GM12878 (cell line): ENCODE data around the gene SEMA7A. TPM values are rescaled to one million over a fixed set of nuclear protein-coding genes. Genes with fewer than 3 reads are reported as not detected.

Experiments used
- BACH1 ChIP-seq: fragments of 450-650 bp; IDR thresholded peaks from 2 replicates; pipeline ENCODE4 v1.6.1; 2017; ENCODE audit warnings: mild to moderate bottlenecking, borderline replicate concordance
- BCL3 ChIP-seq: IDR thresholded peaks from 2 replicates; pipeline ENCODE4 v1.6.1; 2011; ENCODE audit warnings: borderline replicate concordance, low read depth, mild to moderate bottlenecking, moderate library complexity, low read length; ENCODE audit not compliant: insufficient read depth, poor library complexity, severe bottlenecking
- CBFB ChIP-seq: IDR thresholded peaks from 2 replicates; pipeline ENCODE4 v1.6.1; 2016; ENCODE audit warnings: antibody characterized with exemption, low read depth
- CBX5 ChIP-seq: sonication (generic); IDR thresholded peaks from 2 replicates; pipeline ENCODE4 v1.6.1; 2016; ENCODE audit warnings: low read depth, moderate library complexity, mild to moderate bottlenecking, inconsistent platforms
- DPF2 ChIP-seq: fragments of 450-650 bp; IDR thresholded peaks from 2 replicates; pipeline ENCODE4 v1.6.1; 2017; ENCODE audit warnings: mild to moderate bottlenecking
- EP300 ChIP-seq, 2 experiments: fragments of 150-350 bp in 1 of 2; IDR thresholded peaks; 2 replicates each; pipeline ENCODE4 v1.6.1; 2011 to 2012; ENCODE audit warnings: low read depth in 2 of 2, low read length in 2 of 2, borderline replicate concordance in 1 of 2, improper control_type of control experiment in 1 of 2, inconsistent platforms in 1 of 2; ENCODE audit not compliant: control insufficient read depth in 1 of 2
- HDAC2 ChIP-seq: fragments of 200-600 bp; sonication (generic); IDR thresholded peaks from 2 replicates; pipeline ENCODE4 v1.6.1; 2017
- IKZF2 ChIP-seq, 2 experiments: fragments of 450-650 bp; IDR thresholded peaks; 2 replicates each; pipeline ENCODE4 v1.6.1; 2017; ENCODE audit warnings: mild to moderate bottlenecking in 2 of 2, moderate library complexity in 2 of 2
- MAX ChIP-seq: IDR thresholded peaks from 2 replicates; pipeline ENCODE4 v1.6.1; 2012; ENCODE audit warnings: low read depth, low read length, improper control_type of control experiment
- MEF2B ChIP-seq: fragments of 450-650 bp; IDR thresholded peaks from 2 replicates; pipeline ENCODE4 v1.6.1; 2018; ENCODE audit warnings: mild to moderate bottlenecking, moderate library complexity; ENCODE audit not compliant: partially characterized antibody, poor library complexity, severe bottlenecking
- MXI1 ChIP-seq: fragments of 150-350 bp; IDR thresholded peaks from 2 replicates; pipeline ENCODE4 v1.6.1; 2011; ENCODE audit warnings: low read depth, mild to moderate bottlenecking, inconsistent platforms, low read length, improper control_type of control experiment
- MYC ChIP-seq: IDR thresholded peaks from 2 replicates; pipeline ENCODE4 v1.6.1; 2011; ENCODE audit warnings: mild to moderate bottlenecking, low read length, moderate library complexity, inconsistent platforms; ENCODE audit not compliant: insufficient read depth, insufficient replicate concordance, insufficient read length, severe bottlenecking
- NFIC ChIP-seq: IDR thresholded peaks from 2 replicates; pipeline ENCODE4 v1.6.1; 2012; ENCODE audit warnings: low read depth, mild to moderate bottlenecking, inconsistent platforms, low read length, moderate library complexity
- NFYB ChIP-seq: IDR thresholded peaks from 2 replicates; pipeline ENCODE4 v1.6.1; 2011; ENCODE audit warnings: low read depth, mild to moderate bottlenecking, low read length, improper control_type of control experiment, moderate library complexity; ENCODE audit not compliant: insufficient read depth
- NR2C2 ChIP-seq: IDR thresholded peaks from 2 replicates; pipeline ENCODE4 v1.6.1; 2011; ENCODE audit warnings: borderline replicate concordance, low read depth; ENCODE audit not compliant: control insufficient read depth, insufficient read length
- PAX8 ChIP-seq: fragments of 450-650 bp; IDR thresholded peaks from 2 replicates; pipeline ENCODE4 v1.6.1; 2017; ENCODE audit warnings: mild to moderate bottlenecking, moderate library complexity
- PML ChIP-seq: IDR thresholded peaks from 2 replicates; pipeline ENCODE4 v1.6.1; 2012; ENCODE audit warnings: low read length, inconsistent platforms
- POU2F2 ChIP-seq: IDR thresholded peaks from 3 replicates; pipeline ENCODE4 v1.6.1; 2011; ENCODE audit warnings: low read depth, mild to moderate bottlenecking, low read length, borderline replicate concordance
- RAD51 ChIP-seq: fragments of 450-650 bp; IDR thresholded peaks from 2 replicates; pipeline ENCODE4 v1.6.1; 2016; ENCODE audit warnings: moderate library complexity, mild to moderate bottlenecking, inconsistent platforms
- TBL1XR1 ChIP-seq: IDR thresholded peaks from 2 replicates; pipeline ENCODE4 v1.6.1; 2012; ENCODE audit warnings: low read depth, low read length, improper control_type of control experiment
- TCF12 ChIP-seq: IDR thresholded peaks from 2 replicates; pipeline ENCODE4 v1.6.1; 2011; ENCODE audit warnings: low read depth, mild to moderate bottlenecking, low read length
- TCF7 ChIP-seq: IDR thresholded peaks from 2 replicates; pipeline ENCODE4 v1.6.1; 2014; ENCODE audit warnings: antibody characterized with exemption, borderline replicate concordance
- USF1 ChIP-seq: IDR thresholded peaks from 2 replicates; pipeline ENCODE4 v1.6.1; 2011; ENCODE audit warnings: borderline replicate concordance, low read depth, mild to moderate bottlenecking, moderate library complexity, mixed read lengths, low read length; ENCODE audit not compliant: insufficient read depth; ENCODE audit errors: extremely low read length
- ZNF384 ChIP-seq: IDR thresholded peaks from 2 replicates; pipeline ENCODE4 v1.6.1; 2012; ENCODE audit warnings: low read depth, mild to moderate bottlenecking, low read length, improper control_type of control experiment, borderline replicate concordance
- polyA plus RNA-seq, 11 experiments: library from polyadenylated mRNA; depleted of rRNA in 4 of 11; unstranded in 6 of 11; stranded (reverse) in 5 of 11; fragments of >200 nt; fragmentation: Nextera tagmentation in 4 of 11; fragmentation: Illumina TruSeq in 1 of 11; extraction: Ambion mirVana in 4 of 11; extraction: Trizol in 1 of 11; gene quantifications; 1 replicate in 1 of 11; 2 replicates in 10 of 11; pipeline versions ENCODE4 v1.2.1 to v1.2.3, GENCODE V29; 2011 to 2016; ENCODE audit warnings: inconsistent platforms in 2 of 11, missing spikeins in 2 of 11, low read depth in 1 of 11
- total RNA-seq, 4 experiments: library from RNA; depleted of rRNA in 3 of 4; stranded (reverse); fragments of >200 nt in 3 of 4; fragmentation: Illumina TruSeq in 1 of 4; extraction: Trizol in 1 of 4; gene quantifications; 2 replicates each; pipeline versions ENCODE4 v1.2.1 to v1.2.3, GENCODE V29; 2013 to 2021
- TF ChIP-seq, protein P1 (sequence below), 3 experiments: IDR thresholded peaks in 2 of 3; conservative IDR thresholded peaks in 1 of 3; 2 replicates each; pipeline ENCODE4 v1.5.1; 2011; ENCODE audit warnings: low read depth in 3 of 3, low read length in 3 of 3, mild to moderate bottlenecking in 3 of 3, control low read depth in 2 of 3, moderate library complexity in 2 of 3, inconsistent platforms in 1 of 3, mixed read lengths in 1 of 3; ENCODE audit not compliant: control insufficient read depth in 2 of 3, insufficient read depth in 1 of 3; ENCODE audit errors: extremely low read depth in 1 of 3

Gene SEMA7A
- total and polyA plus RNA-seq, 10 of the 15 experiments (the other 5 are each of a cell fraction or from before 2014, with no cell fraction given) = 0.08 to 112 (median 53.5) TPM

GRCh38 chr15:74383695-74384565, 49.8 kb downstream of the SEMA7A start (continued):
- TF ChIP-seq USF1 (no peak), BCL3 (peak; percentile 87), DPF2 (peak; percentile 89), NFYB (0 out of 2 replicates have a peak, but pooled peaks have one; percentile 22), CBFB (peak; percentile 77; the same call in 1 of the 2 replicates), CBX5 (no peak), BACH1 (no peak; the same call in 1 of the 2 replicates), PML (no peak), IKZF2 (IDR thresholded peaks at IDR 0.05) (peak; percentile 96), HDAC2 (no peak), ZNF384 (no peak; the same call in 1 of the 2 replicates), MAX (peak; percentile 60; the same call in 1 of the 2 replicates), MYC (no peak), TCF7 (no peak), MEF2B (peak; percentile 79), TCF12 (peak; percentile 96), EP300 (IDR thresholded peaks at IDR 0.05; ENCODE audit: borderline replicate concordance in 1 of 2, control insufficient read depth in 1 of 2, low read depth in 2 of 2, low read length in 2 of 2) (peak; percentile 80 to 88), PAX8 (no peak), RAD51 (0 out of 2 replicates have a peak, but pooled peaks have one; percentile 34), MXI1 (peak; percentile 95), TBL1XR1 (peak; percentile 67; the same call in 1 of the 2 replicates), NFIC (no peak), NR2C2 (no peak), POU2F2 (no peak; the same call in 2 of the 3 replicates)
- TF ChIP-seq, protein P1, sequence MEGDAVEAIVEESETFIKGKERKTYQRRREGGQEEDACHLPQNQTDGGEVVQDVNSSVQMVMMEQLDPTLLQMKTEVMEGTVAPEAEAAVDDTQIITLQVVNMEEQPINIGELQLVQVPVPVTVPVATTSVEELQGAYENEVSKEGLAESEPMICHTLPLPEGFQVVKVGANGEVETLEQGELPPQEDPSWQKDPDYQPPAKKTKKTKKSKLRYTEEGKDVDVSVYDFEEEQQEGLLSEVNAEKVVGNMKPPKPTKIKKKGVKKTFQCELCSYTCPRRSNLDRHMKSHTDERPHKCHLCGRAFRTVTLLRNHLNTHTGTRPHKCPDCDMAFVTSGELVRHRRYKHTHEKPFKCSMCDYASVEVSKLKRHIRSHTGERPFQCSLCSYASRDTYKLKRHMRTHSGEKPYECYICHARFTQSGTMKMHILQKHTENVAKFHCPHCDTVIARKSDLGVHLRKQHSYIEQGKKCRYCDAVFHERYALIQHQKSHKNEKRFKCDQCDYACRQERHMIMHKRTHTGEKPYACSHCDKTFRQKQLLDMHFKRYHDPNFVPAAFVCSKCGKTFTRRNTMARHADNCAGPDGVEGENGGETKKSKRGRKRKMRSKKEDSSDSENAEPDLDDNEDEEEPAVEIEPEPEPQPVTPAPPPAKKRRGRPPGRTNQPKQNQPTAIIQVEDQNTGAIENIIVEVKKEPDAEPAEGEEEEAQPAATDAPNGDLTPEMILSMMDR (IDR thresholded peaks at IDR 0.05 in 2 of 3, conservative IDR thresholded peaks at IDR 0.05 in 1 of 3; ENCODE audit: control insufficient read depth in 2 of 3, extremely low read depth in 1 of 3, insufficient read depth in 1 of 3, low read depth in 3 of 3, low read length in 3 of 3) = peak in 2 of 3 experiments; percentile 18 to 52; a peak in 2 of 6 replicates
